GM18520 (cell line): Measurements from ENCODE around the gene TFF2.

Source experiments
- ATAC-seq: cut with Tn5 transposase; IDR thresholded peaks from one replicate; pipeline ENCODE4 v1.9.1; 2021; ENCODE audit not compliant: unreplicated experiment

Gene TFF2

GRCh38 chr21:42384156-42384945 is 33.6 kb upstream of the TFF2 start:
- ATAC-seq: no peak

- no peak for ATAC-seq
Measured at GRCh38 chr21:42383331-42383730, 32.5 kb upstream of the TFF2 start.

- no peak for ATAC-seq
Measured at GRCh38 chr21:42382915-42383314, 32.1 kb upstream of the TFF2 start.

- no peak for ATAC-seq
Measured at GRCh38 chr21:42381347-42381984, 30.7 kb upstream of the TFF2 start.

GRCh38 chr21:42379426-42380215 is 28.8 kb upstream of the TFF2 start:
- no peak for ATAC-seq

GRCh38 chr21:42378418-42378817 is 27.6 kb upstream of the TFF2 start:
- ATAC-seq: no peak

GRCh38 chr21:42377951-42378340 is 27.2 kb upstream of the TFF2 start:
- ATAC-seq: no peak

GRCh38 chr21:42377211-42377950 is 26.6 kb upstream of the TFF2 start:
- ATAC-seq: no peak

- no peak for ATAC-seq
Measured at GRCh38 chr21:42376338-42376982, 25.7 kb upstream of the TFF2 start.

- no peak for ATAC-seq
Measured at GRCh38 chr21:42375966-42376337, 25.2 kb upstream of the TFF2 start.

GRCh38 chr21:42375506-42375905 is 24.7 kb upstream of the TFF2 start:
- no peak for ATAC-seq

- no peak for ATAC-seq
Measured at GRCh38 chr21:42374864-42375499, 24.2 kb upstream of the TFF2 start.

GRCh38 chr21:42374457-42374856 is 23.7 kb upstream of the TFF2 start:
- no peak for ATAC-seq

- no peak for ATAC-seq
Measured at GRCh38 chr21:42373908-42374455, 23.2 kb upstream of the TFF2 start.

GRCh38 chr21:42373196-42373907 is 22.6 kb upstream of the TFF2 start:
- ATAC-seq: no peak

- ATAC-seq: no peak
Measured at GRCh38 chr21:42370894-42371654, 20.3 kb upstream of the TFF2 start.

- no peak for ATAC-seq
Measured at GRCh38 chr21:42369821-42370220, 19.0 kb upstream of the TFF2 start.

- no peak for ATAC-seq
Measured at GRCh38 chr21:42367367-42368165, 16.8 kb upstream of the TFF2 start.
